ENCODE results near the gene MYO9A.

DNA sequence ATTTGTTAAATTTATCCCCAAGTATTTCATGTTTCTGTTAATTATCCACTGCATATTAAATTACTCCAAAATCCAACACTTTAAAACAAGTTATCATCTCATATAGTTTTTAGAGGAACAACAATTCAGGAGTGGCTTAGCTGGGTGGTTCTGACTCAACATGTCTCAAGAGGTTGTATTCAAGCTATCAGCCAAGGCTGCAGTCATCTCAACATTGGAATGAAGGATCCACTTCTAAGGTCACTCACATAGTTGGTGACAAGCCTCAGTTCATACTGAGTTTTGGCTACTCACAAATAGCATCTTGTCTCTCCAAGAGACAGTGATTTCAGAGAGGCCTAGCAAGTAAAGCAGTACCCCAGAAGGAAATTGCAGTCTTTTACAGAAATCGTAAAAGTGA is 172.9 kb downstream of the MYO9A start:
- TF ChIP-seq, protein P1, sequence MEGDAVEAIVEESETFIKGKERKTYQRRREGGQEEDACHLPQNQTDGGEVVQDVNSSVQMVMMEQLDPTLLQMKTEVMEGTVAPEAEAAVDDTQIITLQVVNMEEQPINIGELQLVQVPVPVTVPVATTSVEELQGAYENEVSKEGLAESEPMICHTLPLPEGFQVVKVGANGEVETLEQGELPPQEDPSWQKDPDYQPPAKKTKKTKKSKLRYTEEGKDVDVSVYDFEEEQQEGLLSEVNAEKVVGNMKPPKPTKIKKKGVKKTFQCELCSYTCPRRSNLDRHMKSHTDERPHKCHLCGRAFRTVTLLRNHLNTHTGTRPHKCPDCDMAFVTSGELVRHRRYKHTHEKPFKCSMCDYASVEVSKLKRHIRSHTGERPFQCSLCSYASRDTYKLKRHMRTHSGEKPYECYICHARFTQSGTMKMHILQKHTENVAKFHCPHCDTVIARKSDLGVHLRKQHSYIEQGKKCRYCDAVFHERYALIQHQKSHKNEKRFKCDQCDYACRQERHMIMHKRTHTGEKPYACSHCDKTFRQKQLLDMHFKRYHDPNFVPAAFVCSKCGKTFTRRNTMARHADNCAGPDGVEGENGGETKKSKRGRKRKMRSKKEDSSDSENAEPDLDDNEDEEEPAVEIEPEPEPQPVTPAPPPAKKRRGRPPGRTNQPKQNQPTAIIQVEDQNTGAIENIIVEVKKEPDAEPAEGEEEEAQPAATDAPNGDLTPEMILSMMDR (IDR thresholded peaks at IDR 0.05): no peak
- TF ChIP-seq POLR2A (IDR thresholded peaks at IDR 0.05): no peak
